Omental fat pad (tissue), 4 donors: Measurements from ENCODE around the gene MRTO4. TPM values are rescaled to one million over a fixed set of nuclear protein-coding genes. Genes with fewer than 3 reads are reported as not detected.

Experiments
- ATAC-seq: fragments of 150-250 bp; one replicate; pipeline ENCODE4 v1.9.1; 2016; ENCODE audit warnings: mild to moderate bottlenecking, moderate library complexity; ENCODE audit not compliant: low FRiP score
- DNase-seq: peaks from one replicate; pipeline ENCODE4 v3.0.0-alpha.2; 2019; ENCODE audit warnings: low spot score
- CTCF ChIP-seq, 3 donors: fragments of 450-650 bp; IDR thresholded peaks; one replicate each; pipeline ENCODE4 v1.5.1; 2016 to 2017; ENCODE audit warnings: antibody characterized with exemption in 3 of 3, mild to moderate bottlenecking in 3 of 3, moderate library complexity in 2 of 3
- small RNA-seq: library from RNA; depleted of rRNA; stranded (forward); fragments of <200 nt; gene quantifications from one replicate; pipeline ENCODE3, GENCODE V24; 2016
- total RNA-seq, 4 donors: library from RNA; depleted of rRNA; stranded (reverse); fragments of >200 nt; gene quantifications; one replicate each; pipeline ENCODE4 v1.1.0, GENCODE V29; 2016

The MRTO4 gene
- total RNA-seq, 4 donors from 2014 or later, result 17.2 to 76.7 (median 27.0) TPM

- no peak for DNase-seq
These were observed 57.7 kb downstream of the MRTO4 start for GRCh38 chr1:19309123-19309813.

More at GRCh38 chr1:19309123-19309813, 57.7 kb downstream of the MRTO4 start:
- ATAC-seq, result no peak
- no peak for TF ChIP-seq CTCF (IDR thresholded peaks at IDR 0.05)

Small RNAs within 50 kb of the gene (small RNA-seq; reads per million reads assigned to genes)
- not detected for gene RNU6-1099P

Other genes with a start within 250 kb of the MRTO4 start
- gene UBR4, start 41.5 kb upstream of the MRTO4 start, total RNA-seq, result 100 to 1,000 TPM; 125 to 164 (median 133) TPM
- 10 to 100 TPM; 28.5 to 54.3 (median 40.9) TPM for gene EMC1, start 281 bp upstream of the MRTO4 start, total RNA-seq
- 1 to 10 TPM in 2 of 4 donors, under 1 TPM in 2; 0.37 to 1.7 (median 0.88) TPM for gene AKR7A3, start 37.0 kb downstream of the MRTO4 start, total RNA-seq
- gene AKR7A2, start 60.3 kb downstream of the MRTO4 start, total RNA-seq, result 10 to 100 TPM; 51.6 to 73.6 (median 59.0) TPM
- 10 to 100 TPM in 3 of 4 donors, 1 to 10 TPM in 1; 9.6 to 21.1 (median 13.6) TPM for gene SLC66A1, start 60.5 kb downstream of the MRTO4 start, total RNA-seq
- 100 to 1,000 TPM in 3 of 4 donors, 10 to 100 TPM in 1; 98.0 to 130 (median 120) TPM for gene CAPZB, start 233.7 kb downstream of the MRTO4 start, total RNA-seq